HuH-7 (cell line): ENCODE data around the gene PCDHGA3.
"Not testable (repeated sequence)": the region's sequence is repeated elsewhere in the genome, so short reads cannot be mapped to it uniquely, and the experiment has no call there.

Source experiments
- DNase-seq: peaks from one replicate; pipeline ENCODE4 v3.0.0; 2011; ENCODE audit warnings: low spot score

PCDHGA3 gene

GRCh38 chr5:141349917-141350619, 6.4 kb downstream of the PCDHGA3 start, which contains the start of gene PCDHGB1:
Gene PCDHGB1, plus strand, starts transcription at chr5:141350099. Its CDS starts 162 bp downstream, at chr5:141350261.
- DNase-seq: peak; percentile 87

GRCh38 chr5:141351591-141351990, 8.0 kb downstream of the PCDHGA3 start:
- no peak for DNase-seq

GRCh38 chr5:141354900-141355469, 11.4 kb downstream of the PCDHGA3 start, which contains the start of gene PCDHGA4:
Gene PCDHGA4, plus strand, starts transcription at chr5:141355021. Its CDS starts 87 bp downstream, at chr5:141355108.
- DNase-seq: no peak

GRCh38 chr5:141355641-141356040, 12.0 kb downstream of the PCDHGA3 start:
- DNase-seq: no peak

- no peak for DNase-seq
Measured at GRCh38 chr5:141356133-141356532, 12.5 kb downstream of the PCDHGA3 start.

GRCh38 chr5:141356950-141357349, 13.3 kb downstream of the PCDHGA3 start:
- DNase-seq: no peak

GRCh38 chr5:141359790-141360426, 16.3 kb downstream of the PCDHGA3 start, which contains the start of gene PCDHGB2:
Gene PCDHGB2, plus strand, starts transcription at chr5:141359994. Its CDS starts 142 bp downstream, at chr5:141360136.
- peak; percentile 44 for DNase-seq

GRCh38 chr5:141360685-141361084, 17.1 kb downstream of the PCDHGA3 start:
- DNase-seq: no peak

- no peak for DNase-seq
Measured at GRCh38 chr5:141362719-141363118, 19.1 kb downstream of the PCDHGA3 start.

GRCh38 chr5:141363952-141364660, 20.5 kb downstream of the PCDHGA3 start, which contains the start of gene PCDHGA5:
Gene PCDHGA5, plus strand, starts transcription at chr5:141364162. Its CDS starts 169 bp downstream, at chr5:141364331.
- DNase-seq: no peak

- DNase-seq: no peak
Measured at GRCh38 chr5:141366016-141366896, 22.6 kb downstream of the PCDHGA3 start.

- no peak for DNase-seq
Measured at GRCh38 chr5:141369994-141370848, 26.6 kb downstream of the PCDHGA3 start, which contains the start of gene PCDHGB3. Gene PCDHGB3, plus strand, starts transcription at chr5:141370242. Its CDS starts 153 bp downstream, at chr5:141370395.

GRCh38 chr5:141371572-141372475, 28.2 kb downstream of the PCDHGA3 start:
- no peak for DNase-seq

- no peak for DNase-seq
Measured at GRCh38 chr5:141373673-141374317, 30.2 kb downstream of the PCDHGA3 start, which contains the start of gene PCDHGA6. Gene PCDHGA6, plus strand, starts transcription at chr5:141373891. Its CDS starts 193 bp downstream, at chr5:141374084.

- DNase-seq: no peak
Measured at GRCh38 chr5:141374627-141375026, 31.0 kb downstream of the PCDHGA3 start.

GRCh38 chr5:141375444-141376155, 32.0 kb downstream of the PCDHGA3 start:
- not testable (repeated sequence) for DNase-seq

GRCh38 chr5:141382469-141383294, 39.1 kb downstream of the PCDHGA3 start, which contains the start of gene PCDHGA7:
Gene PCDHGA7, plus strand, starts transcription at chr5:141382742. Its CDS starts 158 bp downstream, at chr5:141382900.
- peak; percentile 70 for DNase-seq
